CD4-positive, alpha-beta memory T cell (primary cell): Measurements from ENCODE around the gene FAM222B. TPM values are rescaled to one million over a fixed set of nuclear protein-coding genes. Genes with fewer than 3 reads are reported as not detected.
A peak's percentile ranks its signal among the peaks of the same experiment; 100 is the strongest.
"Not testable (repeated sequence)": the region's sequence is repeated elsewhere in the genome, so short reads cannot be mapped to it uniquely, and the experiment has no call there.

Experiments used
- CTCF ChIA-PET: fragments of 350-600 bp; sonication (Branson Sonifier 250); formaldehyde crosslinking; loops from one replicate; lab custom pipeline; 2021; ENCODE audit warnings: inconsistent platforms; ENCODE audit not compliant: partially characterized antibody; lab: Charles Lee
- POLR2A ChIA-PET: fragments of 350-600 bp; sonication (Branson Sonifier 250); formaldehyde crosslinking; loops from one replicate; lab custom pipeline; 2021; ENCODE audit not compliant: partially characterized antibody; lab: Charles Lee
- DNase-seq, 5 donors: peaks; one replicate each; pipeline versions ENCODE4 v3.0.0 to v3.0.0-alpha.2; 2020 to 2022; ENCODE audit warnings: mixed read lengths in 1 of 5
- H3K27ac ChIP-seq: one replicate; pipeline ENCODE4 v1.7.0; 2013; ENCODE audit warnings: low read depth, low read length
- H3K27me3 ChIP-seq: 2 replicates; pipeline ENCODE4 v1.7.0; 2013; ENCODE audit warnings: mild to moderate bottlenecking, low read length, moderate library complexity; ENCODE audit not compliant: insufficient read depth
- H3K36me3 ChIP-seq: 2 replicates; pipeline ENCODE4 v1.7.0; 2013; ENCODE audit warnings: mild to moderate bottlenecking, low read length, moderate library complexity; ENCODE audit not compliant: insufficient read depth
- H3K4me1 ChIP-seq: 2 replicates; pipeline ENCODE4 v1.7.0; 2013; ENCODE audit warnings: mild to moderate bottlenecking, low read length, moderate library complexity; ENCODE audit not compliant: insufficient read depth
- H3K4me3 ChIP-seq, 2 donors: one replicate each; pipeline ENCODE4 v1.7.0; 2013; ENCODE audit warnings: low read length in 2 of 2, mild to moderate bottlenecking in 1 of 2
- H3K9me3 ChIP-seq, 2 donors: one replicate each; pipeline ENCODE4 v1.7.0; 2013; ENCODE audit warnings: low read length in 2 of 2, control low read depth in 1 of 2; ENCODE audit not compliant: control insufficient read depth in 1 of 2
- H3K27ac Mint-ChIP-seq, 7 donors: one replicate each; pipeline ENCODE4 v1.8.0; 2020 to 2021; ENCODE audit warnings: mixed read lengths in 7 of 7, mild to moderate bottlenecking in 6 of 7, inconsistent platforms in 3 of 7, moderate library complexity in 3 of 7
- H3K27me3 Mint-ChIP-seq, 2 donors: one replicate each; pipeline ENCODE4 v1.8.0; 2020 to 2021; ENCODE audit warnings: mixed read lengths in 2 of 2
- H3K36me3 Mint-ChIP-seq, 2 donors: one replicate each; pipeline ENCODE4 v1.8.0; 2020 to 2021; ENCODE audit warnings: mixed read lengths in 2 of 2, inconsistent platforms in 1 of 2, mild to moderate bottlenecking in 1 of 2
- H3K4me1 Mint-ChIP-seq, 4 donors: one replicate each; pipeline ENCODE4 v1.8.0; 2020 to 2021; ENCODE audit warnings: mixed read lengths in 4 of 4, mild to moderate bottlenecking in 1 of 4
- H3K4me3 Mint-ChIP-seq, 8 donors: one replicate each; pipeline ENCODE4 v1.8.0; 2020 to 2021; ENCODE audit warnings: mixed read lengths in 8 of 8, mild to moderate bottlenecking in 7 of 8, moderate library complexity in 6 of 8, inconsistent platforms in 3 of 8
- H3K9me3 Mint-ChIP-seq, 8 donors: one replicate each; pipeline ENCODE4 v1.8.0; 2020 to 2021; ENCODE audit warnings: mixed read lengths in 8 of 8, mild to moderate bottlenecking in 5 of 8, inconsistent platforms in 3 of 8, moderate library complexity in 1 of 8
- intact Hi-C: fragments of 100-400 bp; cut with micrococcal nuclease; formaldehyde crosslinking; loops from one replicate; pipeline ENCODE4 v1.15.1; 2023
- polyA plus RNA-seq, 2 donors: library from polyadenylated mRNA; unstranded; fragments of 300-500 nt; fragmentation: Illumina TruSeq; gene quantifications; one replicate each; pipeline ENCODE4 v1.2.3, GENCODE V29; 2021
- total RNA-seq, 2 experiments: library from RNA; stranded (reverse); gene quantifications; one replicate each; pipeline ENCODE4 v1.2.3, GENCODE V29; 2021

The FAM222B gene
- total and polyA plus RNA-seq, 4 experiments from 2014 or later, result 7.9 to 23.2 (median 21.0) TPM

DNA sequence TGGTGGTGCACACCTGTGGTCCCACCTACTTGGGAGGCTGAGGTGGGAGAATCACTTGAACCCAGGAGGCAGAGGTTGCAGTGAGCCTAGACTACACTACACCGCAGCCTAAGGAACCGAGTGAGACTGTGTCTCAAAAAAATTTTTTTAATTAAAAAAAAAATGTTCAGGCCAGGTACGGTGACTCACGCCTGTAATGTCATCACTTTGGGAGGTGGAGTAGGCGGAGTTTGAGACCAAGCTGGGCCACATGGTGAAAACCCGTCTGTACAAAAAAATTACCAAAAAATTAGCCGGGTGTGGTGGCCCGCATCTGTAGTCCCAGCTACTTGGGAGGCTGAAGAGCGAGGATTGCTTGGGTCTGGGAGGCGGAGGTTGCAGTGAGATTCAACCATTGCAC is 3.6 kb upstream of the FAM222B start:
- POLR2A ChIA-PET, result no interaction called here
- Histone ChIP-seq H3K36me3 (no peaks in the 10 kb centered on the region), H3K4me3 (no peak overlapping the region), H3K27me3 (no peaks in the 10 kb centered on the region), H3K4me1 (peaks cover 11% of the 10 kb centered on the region), H3K27ac (no peak overlapping the region), H3K9me3 (no peaks in the 10 kb centered on the region)
- DNase-seq, result no peak
- CTCF ChIA-PET, result no interaction called here
- intact Hi-C loops, result no loop called here
- Mint-ChIP-seq H3K27me3 (no peaks in the 10 kb centered on the region), H3K4me3 (no peak overlapping the region), H3K9me3 (no peaks in the 10 kb centered on the region), H3K36me3 (peaks cover 0 to 9% of the 10 kb centered on the region in 2 donors), H3K27ac (no peak overlapping the region), H3K4me1 (peaks cover 8 to 17% (median 10%) of the 10 kb centered on the region in 4 donors)

GRCh38 chr17:28843816-28844148 is 1.2 kb upstream of the FAM222B start:
- no peak for DNase-seq
- POLR2A ChIA-PET, result interaction anchor here (0.8 to 2.2 kb wide), 5 partner anchors 10 to 116 kb away, joined by 3 to 10 read pairs (median 4); no protein-coding TSS in a partner anchor
- CTCF ChIA-PET, result interaction anchor here (1.1 to 3.0 kb wide), 6 partner anchors 20 to 117 kb away, joined by 3 to 13 read pairs (median 4); partner anchors contain the start of gene TLCD1
- H3K4me3 ChIP-seq, result no peak overlapping the region
- Mint-ChIP-seq H3K9me3 (no peaks in the 10 kb centered on the region), H3K27me3 (no peaks in the 10 kb centered on the region), H3K36me3 (peaks cover 0 to 9% of the 10 kb centered on the region in 2 donors), H3K4me3 (peak overlapping the region; percentile 27 to 99 (median 58)), H3K27ac (peak overlapping the region in 1 of 7 donors; percentile 46), H3K4me1 (peaks cover 15 to 26% (median 21%) of the 10 kb centered on the region in 4 donors)
- no peaks in the 10 kb centered on the region for H3K9me3 ChIP-seq
- H3K27me3 ChIP-seq, result no peaks in the 10 kb centered on the region
- no peaks in the 10 kb centered on the region for H3K36me3 ChIP-seq
- intact Hi-C loops, result loop anchor here (2.0 kb wide), 2 partner anchors 31 to 107 kb away; partner anchors contain the start of gene PHF12
- H3K4me1 ChIP-seq, result peaks cover 25% of the 10 kb centered on the region
- no peak overlapping the region for H3K27ac ChIP-seq

- peaks cover 0 to 9% of the 10 kb centered on the region in 2 donors for H3K36me3 Mint-ChIP-seq
- intact Hi-C loops, result loop anchor here (1.0 to 2.0 kb wide), 4 partner anchors 29 to 109 kb away; partner anchors contain the start of genes DHRS13 and PHF12
- ChIA-PET CTCF (interaction anchor here (0.7 to 3.0 kb wide), 7 partner anchors 8 to 115 kb away, joined by 3 to 23 read pairs (median 8); partner anchors contain the start of genes FLOT2 and TLCD1), POLR2A (interaction anchor here (0.9 to 2.4 kb wide), 22 partner anchors 9 to 452 kb away, joined by 3 to 13 read pairs (median 4); partner anchors contain the start of genes DHRS13, ERAL1, FLOT2 and NUFIP2)
- peak in 1 of 5 donors; percentile 28 for DNase-seq
- H3K9me3 ChIP-seq, result no peaks in the 10 kb centered on the region
- peaks cover 15 to 26% (median 21%) of the 10 kb centered on the region in 4 donors for H3K4me1 Mint-ChIP-seq
- H3K4me1 ChIP-seq, result peaks cover 25% of the 10 kb centered on the region
- H3K4me3 Mint-ChIP-seq, result peak overlapping the region; percentile 93 to 100 (median 98)
- H3K27me3 ChIP-seq, result no peaks in the 10 kb centered on the region
- peak overlapping the region; percentile 84 for H3K27ac ChIP-seq
- H3K27ac Mint-ChIP-seq, result peak overlapping the region; percentile 93 to 99 (median 98)
- no peaks in the 10 kb centered on the region for H3K9me3 Mint-ChIP-seq
- H3K4me3 ChIP-seq, result peak overlapping the region; percentile 55 to 87
- no peaks in the 10 kb centered on the region for H3K36me3 ChIP-seq
- no peaks in the 10 kb centered on the region for H3K27me3 Mint-ChIP-seq
Measured at GRCh38 chr17:28841901-28842281, 699 bp downstream of the FAM222B start.

DNA sequence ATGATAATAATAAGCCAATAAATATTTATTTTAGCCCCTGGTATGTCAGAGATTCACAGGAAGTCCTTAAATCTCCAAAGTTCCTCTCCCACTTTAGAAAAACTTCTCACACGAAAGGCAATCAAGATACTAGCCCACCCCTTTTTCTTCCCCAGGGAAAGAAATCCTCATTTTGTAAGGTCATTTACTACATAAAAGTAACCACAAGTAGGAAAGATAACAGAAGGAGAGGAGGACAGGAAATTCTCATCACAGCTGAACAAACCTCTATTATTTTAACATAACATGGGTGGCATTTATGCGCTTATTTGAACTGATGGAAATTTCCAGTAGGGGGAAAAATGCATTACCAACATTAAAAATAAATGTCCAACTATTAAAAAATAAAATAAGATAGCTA is 3.4 kb downstream of the FAM222B start:
- no peak overlapping the region for H3K4me3 Mint-ChIP-seq

DNA sequence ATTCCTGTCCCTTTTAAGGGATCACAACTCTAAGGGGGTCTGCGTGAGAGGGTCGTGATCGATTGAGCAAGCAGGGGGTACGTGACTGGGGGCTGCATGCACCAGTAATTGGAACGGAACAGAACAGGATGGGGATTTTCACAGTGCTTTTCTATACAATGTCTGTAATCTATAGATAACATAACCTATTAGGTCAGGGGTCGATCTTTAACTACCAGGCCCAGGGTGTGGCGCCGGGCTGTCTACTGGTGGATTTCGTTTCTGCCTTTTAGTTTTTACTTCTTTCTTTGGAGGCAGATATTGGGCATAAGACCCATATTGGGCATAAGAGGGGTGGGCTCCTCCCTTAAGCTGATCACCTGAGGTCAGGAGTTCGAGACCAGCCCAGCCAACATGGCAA is 6.0 kb downstream of the FAM222B start:
- H3K4me1 ChIP-seq, result peaks cover 17% of the 10 kb centered on the region
- H3K36me3 ChIP-seq, H3K27ac Mint-ChIP-seq, H3K27me3 ChIP-seq, H3K27me3 Mint-ChIP-seq, H3K9me3 Mint-ChIP-seq, H3K9me3 ChIP-seq, H3K4me3 Mint-ChIP-seq, H3K4me3 ChIP-seq, DNase-seq, intact Hi-C loops, H3K27ac ChIP-seq: not testable (repeated sequence)
- H3K36me3 Mint-ChIP-seq, result peaks cover 10 to 12% of the 10 kb centered on the region in 2 donors
- ChIA-PET POLR2A (interaction anchor here (1.2 kb wide), 1 partner anchor 117 kb away, joined by 3 read pairs; the partner anchor contains the start of gene RPL23A), CTCF (interaction anchor here (0.5 to 2.1 kb wide), 3 partner anchors 9 to 63 kb away, joined by 3 to 7 read pairs (median 4); no protein-coding TSS in a partner anchor)
- peaks cover 18 to 28% (median 22%) of the 10 kb centered on the region in 4 donors for H3K4me1 Mint-ChIP-seq

More for the DNA sequence above, 3.4 kb downstream of the FAM222B start:
- H3K4me1 ChIP-seq, result peaks cover 25% of the 10 kb centered on the region
- H3K36me3 ChIP-seq, result no peaks in the 10 kb centered on the region
- no peak overlapping the region for H3K4me3 ChIP-seq
- H3K9me3 ChIP-seq, result no peaks in the 10 kb centered on the region
- no peak overlapping the region for H3K27ac ChIP-seq
- no peaks in the 10 kb centered on the region for H3K27me3 Mint-ChIP-seq
- DNase-seq, result no peak
- intact Hi-C loops, result no loop called here
- POLR2A ChIA-PET, result no interaction called here
- no peaks in the 10 kb centered on the region for H3K27me3 ChIP-seq
- no peak overlapping the region for H3K27ac Mint-ChIP-seq
- peaks cover 17 to 32% (median 25%) of the 10 kb centered on the region in 4 donors for H3K4me1 Mint-ChIP-seq
- CTCF ChIA-PET, result interaction anchor here (0.6 kb wide), 1 partner anchor 112 kb away, joined by 5 read pairs; no protein-coding TSS in a partner anchor
- no peaks in the 10 kb centered on the region for H3K9me3 Mint-ChIP-seq
- peaks cover 2 to 12% of the 10 kb centered on the region in 2 donors for H3K36me3 Mint-ChIP-seq

- Histone ChIP-seq H3K9me3 (no peaks in the 10 kb centered on the region), H3K4me3 (no peak overlapping the region), H3K4me1 (peaks cover 4% of the 10 kb centered on the region), H3K27ac (no peak overlapping the region), H3K27me3 (no peaks in the 10 kb centered on the region), H3K36me3 (peaks cover 5% of the 10 kb centered on the region)
- intact Hi-C loops, result no loop called here
- H3K27ac Mint-ChIP-seq, result peak overlapping the region in 4 of 7 donors; percentile 4 to 93 (median 34)
- no peak for DNase-seq
- H3K4me1 Mint-ChIP-seq, result peaks cover 14 to 21% (median 17%) of the 10 kb centered on the region in 4 donors
- peaks cover 10 to 16% of the 10 kb centered on the region in 2 donors for H3K36me3 Mint-ChIP-seq
- no peak overlapping the region for H3K4me3 Mint-ChIP-seq
- POLR2A ChIA-PET, result no interaction called here
- no peaks in the 10 kb centered on the region for H3K27me3 Mint-ChIP-seq
- no peaks in the 10 kb centered on the region for H3K9me3 Mint-ChIP-seq
- CTCF ChIA-PET, result interaction anchor here (1.5 kb wide), 1 partner anchor 15 kb away, joined by 3 read pairs; no protein-coding TSS in a partner anchor
Measured at GRCh38 chr17:28834420-28834819, 8.2 kb downstream of the FAM222B start.

- Histone ChIP-seq H3K4me1 (no peaks in the 10 kb centered on the region), H3K27me3 (no peaks in the 10 kb centered on the region), H3K36me3 (peaks cover 5% of the 10 kb centered on the region), H3K27ac (no peak overlapping the region), H3K4me3 (no peak overlapping the region), H3K9me3 (no peaks in the 10 kb centered on the region)
- DNase-seq, result no peak
- H3K9me3 Mint-ChIP-seq, result no peaks in the 10 kb centered on the region
- H3K27me3 Mint-ChIP-seq, result no peaks in the 10 kb centered on the region
- H3K36me3 Mint-ChIP-seq, result peaks cover 9 to 20% of the 10 kb centered on the region in 2 donors
- intact Hi-C loops, result no loop called here
- H3K4me1 Mint-ChIP-seq, result peaks cover 14 to 21% (median 15%) of the 10 kb centered on the region in 4 donors
- peak overlapping the region in 1 of 7 donors; percentile 3 for H3K27ac Mint-ChIP-seq
- CTCF ChIA-PET, result interaction anchor here (0.9 to 2.0 kb wide), 2 partner anchors 64 to 102 kb away, joined by 3 to 5 read pairs; partner anchors contain the start of gene TLCD1
- POLR2A ChIA-PET, result interaction anchor here (1.2 kb wide), 1 partner anchor 82 kb away, joined by 3 read pairs; no protein-coding TSS in a partner anchor
- H3K4me3 Mint-ChIP-seq, result no peak overlapping the region
Measured at GRCh38 chr17:28828294-28829040, 14.1 kb downstream of the FAM222B start.
